ENCODE data around the gene B3GALT6. TPM values are rescaled to one million over a fixed set of nuclear protein-coding genes. Genes with fewer than 3 reads are reported as not detected.

The B3GALT6 gene
- total RNA-seq, 1 experiment from 2014 or later: 20.0 TPM

- CTCF ChIA-PET: no interaction called here
- H3K27me3 Mint-ChIP-seq (ENCODE audit: low read depth): no peaks in the 10 kb centered on the region
- no peaks in the 10 kb centered on the region for H3K4me1 Mint-ChIP-seq
- peaks cover 12% of the 10 kb centered on the region for H3K36me3 Mint-ChIP-seq
- POLR2A ChIA-PET: no interaction called here
- ATAC-seq: no peak
- H3K9me3 Mint-ChIP-seq: no peaks in the 10 kb centered on the region
- no peak for DNase-seq (ENCODE audit: low spot score)
- H3K27ac Mint-ChIP-seq: no peak overlapping the region
- H3K4me3 Mint-ChIP-seq: no peak overlapping the region
- TF ChIP-seq ZNF512 (CRISPR knock-in tag; IDR thresholded peaks at IDR 0.05; ENCODE audit: borderline replicate concordance): no peak
- no peak for TF ChIP-seq SMAD3 (CRISPR knock-in tag; IDR thresholded peaks at IDR 0.05; ENCODE audit: borderline replicate concordance)
- no peak for TF ChIP-seq ZNF138 (CRISPR knock-in tag; conservative IDR thresholded peaks at IDR 0.05)
- no peak for TF ChIP-seq NFE2L1 (CRISPR knock-in tag; IDR thresholded peaks at IDR 0.05)
- TF ChIP-seq FOXK1 (CRISPR knock-in tag; IDR thresholded peaks at IDR 0.05): no peak
- TF ChIP-seq CREB1 (CRISPR knock-in tag; IDR thresholded peaks at IDR 0.05): no peak
- TF ChIP-seq PRDM15 (CRISPR knock-in tag; IDR thresholded peaks at IDR 0.05): no peak
- TF ChIP-seq ATF3 (CRISPR knock-in tag; conservative IDR thresholded peaks at IDR 0.05): no peak
- TF ChIP-seq FOXJ3 (CRISPR knock-in tag; IDR thresholded peaks at IDR 0.05; ENCODE audit: borderline replicate concordance): no peak
- TF ChIP-seq NFYB (CRISPR knock-in tag; conservative IDR thresholded peaks at IDR 0.05; ENCODE audit: low read depth): no peak
- no peak for TF ChIP-seq HMGA2 (CRISPR knock-in tag; IDR thresholded peaks at IDR 0.05)
- TF ChIP-seq NR3C1 (CRISPR knock-in tag; conservative IDR thresholded peaks at IDR 0.05; ENCODE audit: low read depth): no peak
- TF ChIP-seq ZNF232 (CRISPR knock-in tag; IDR thresholded peaks at IDR 0.05): no peak
- no peak for TF ChIP-seq ATF1 (CRISPR knock-in tag; IDR thresholded peaks at IDR 0.05)
- no peak for TF ChIP-seq NR2C2 (CRISPR knock-in tag; IDR thresholded peaks at IDR 0.05)
- TF ChIP-seq E2F4 (CRISPR knock-in tag; IDR thresholded peaks at IDR 0.05; ENCODE audit: borderline replicate concordance, low read depth): no peak
- TF ChIP-seq CBFB (CRISPR knock-in tag; IDR thresholded peaks at IDR 0.05; ENCODE audit: low read depth): no peak
Observed at GRCh38 chr1:1220197-1220596, 11.8 kb upstream of the B3GALT6 start.

GRCh38 chr1:1221887-1222574 is 10.0 kb upstream of the B3GALT6 start:
- Mint-ChIP-seq H3K4me1 (no peaks in the 10 kb centered on the region), H3K27ac (no peak overlapping the region), H3K27me3 (ENCODE audit: low read depth) (no peaks in the 10 kb centered on the region), H3K36me3 (peaks cover 17% of the 10 kb centered on the region), H3K9me3 (no peaks in the 10 kb centered on the region), H3K4me3 (no peak overlapping the region)
- TF ChIP-seq FOXJ3 (CRISPR knock-in tag; IDR thresholded peaks at IDR 0.05; ENCODE audit: borderline replicate concordance): no peak
- no peak for TF ChIP-seq TP53 (CRISPR knock-in tag; IDR thresholded peaks at IDR 0.05)
- no peak for TF ChIP-seq CDX4 (CRISPR knock-in tag; IDR thresholded peaks at IDR 0.05; ENCODE audit: borderline replicate concordance)
- no peak for TF ChIP-seq ZNF396 (CRISPR knock-in tag; IDR thresholded peaks at IDR 0.05; ENCODE audit: borderline replicate concordance)
- no peak for TF ChIP-seq GABPB1 (CRISPR knock-in tag; IDR thresholded peaks at IDR 0.05)
- no peak for TF ChIP-seq SP1 (CRISPR knock-in tag; conservative IDR thresholded peaks at IDR 0.05)
- no peak for TF ChIP-seq SMAD4 (CRISPR knock-in tag; IDR thresholded peaks at IDR 0.05)
- no peak for TF ChIP-seq TEAD4 (CRISPR knock-in tag; IDR thresholded peaks at IDR 0.05)
- TF ChIP-seq NFYB (CRISPR knock-in tag; conservative IDR thresholded peaks at IDR 0.05; ENCODE audit: low read depth): no peak
- no peak for TF ChIP-seq IRF1 (CRISPR knock-in tag; IDR thresholded peaks at IDR 0.05)
- no peak for TF ChIP-seq ZNF232 (CRISPR knock-in tag; IDR thresholded peaks at IDR 0.05)
- no peak for TF ChIP-seq ZNF121 (CRISPR knock-in tag; IDR thresholded peaks at IDR 0.05)
- TF ChIP-seq ZNF416 (CRISPR knock-in tag; IDR thresholded peaks at IDR 0.05): no peak
- ChIA-PET POLR2A (no interaction called here), CTCF (no interaction called here)
- no peak for DNase-seq (ENCODE audit: low spot score)
- no peak for ATAC-seq

All from WTC11 (cell line).